GM12878 (cell line): Measurements from ENCODE around the gene TNFAIP1. TPM values are rescaled to one million over a fixed set of nuclear protein-coding genes. Genes with fewer than 3 reads are reported as not detected.

Source experiments
- BACH1 ChIP-seq: fragments of 450-650 bp; IDR thresholded peaks from 2 replicates; pipeline ENCODE4 v1.6.1; 2017; ENCODE audit warnings: mild to moderate bottlenecking, borderline replicate concordance
- CEBPZ ChIP-seq: fragments of 150-350 bp; IDR thresholded peaks from 2 replicates; pipeline ENCODE4 v1.6.1; 2016; ENCODE audit warnings: low read depth, low read length
- CHD1 ChIP-seq: IDR thresholded peaks from 2 replicates; pipeline ENCODE4 v1.6.1; 2012; ENCODE audit warnings: low read depth, low read length, improper control_type of control experiment
- CTCF ChIP-seq, 3 experiments: IDR thresholded peaks in 2 of 3; conservative IDR thresholded peaks in 1 of 3; 2 replicates each; pipeline ENCODE4 v1.5.1; 2011; ENCODE audit warnings: low read depth in 3 of 3, low read length in 3 of 3, mild to moderate bottlenecking in 3 of 3, control low read depth in 2 of 3, moderate library complexity in 2 of 3, inconsistent platforms in 1 of 3, mixed read lengths in 1 of 3; ENCODE audit not compliant: control insufficient read depth in 2 of 3, insufficient read depth in 1 of 3; ENCODE audit errors: extremely low read depth in 1 of 3
- EED ChIP-seq: sonication (generic); IDR thresholded peaks from 2 replicates; pipeline ENCODE4 v1.6.1; 2016; ENCODE audit warnings: antibody characterized with exemption, low read depth
- FOXM1 ChIP-seq: IDR thresholded peaks from 2 replicates; pipeline ENCODE4 v1.6.1; 2012; ENCODE audit warnings: low read depth, mild to moderate bottlenecking, inconsistent platforms, low read length, moderate library complexity
- HSF1 ChIP-seq: fragments of 150-350 bp; IDR thresholded peaks from 2 replicates; pipeline ENCODE4 v1.6.1; 2014; ENCODE audit warnings: mild to moderate bottlenecking, low read depth, low read length
- LARP7 ChIP-seq: fragments of 450-650 bp; IDR thresholded peaks from 2 replicates; pipeline ENCODE4 v1.6.1; 2017; ENCODE audit warnings: mild to moderate bottlenecking
- MXI1 ChIP-seq: fragments of 150-350 bp; IDR thresholded peaks from 2 replicates; pipeline ENCODE4 v1.6.1; 2011; ENCODE audit warnings: low read depth, mild to moderate bottlenecking, inconsistent platforms, low read length, improper control_type of control experiment
- MYC ChIP-seq: IDR thresholded peaks from 2 replicates; pipeline ENCODE4 v1.6.1; 2011; ENCODE audit warnings: mild to moderate bottlenecking, low read length, moderate library complexity, inconsistent platforms; ENCODE audit not compliant: insufficient read depth, insufficient replicate concordance, insufficient read length, severe bottlenecking
- NBN ChIP-seq: fragments of 450-650 bp; IDR thresholded peaks from 2 replicates; pipeline ENCODE4 v1.6.1; 2016
- NFYB ChIP-seq: IDR thresholded peaks from 2 replicates; pipeline ENCODE4 v1.6.1; 2011; ENCODE audit warnings: low read depth, mild to moderate bottlenecking, low read length, improper control_type of control experiment, moderate library complexity; ENCODE audit not compliant: insufficient read depth
- NR2C2 ChIP-seq: IDR thresholded peaks from 2 replicates; pipeline ENCODE4 v1.6.1; 2011; ENCODE audit warnings: borderline replicate concordance, low read depth; ENCODE audit not compliant: control insufficient read depth, insufficient read length
- NRF1 ChIP-seq: conservative IDR thresholded peaks from 2 replicates; pipeline ENCODE4 v1.6.1; 2011; ENCODE audit warnings: mild to moderate bottlenecking, low read depth, low read length, improper control_type of control experiment
- RAD51 ChIP-seq: fragments of 450-650 bp; IDR thresholded peaks from 2 replicates; pipeline ENCODE4 v1.6.1; 2016; ENCODE audit warnings: moderate library complexity, mild to moderate bottlenecking, inconsistent platforms
- RFX5 ChIP-seq: IDR thresholded peaks from 2 replicates; pipeline ENCODE4 v1.6.1; 2011; ENCODE audit warnings: low read depth, low read length, improper control_type of control experiment
- SUZ12 ChIP-seq: fragments of 200-600 bp; sonication (generic); IDR thresholded peaks from one replicate; pipeline ENCODE4 v1.6.1; 2018; ENCODE audit warnings: antibody characterized with exemption, mild to moderate bottlenecking; ENCODE audit not compliant: unreplicated experiment
- USF2 ChIP-seq: IDR thresholded peaks from 2 replicates; pipeline ENCODE4 v1.6.1; 2011; ENCODE audit warnings: low read depth, low read length, improper control_type of control experiment, borderline replicate concordance
- ZBTB33 ChIP-seq: fragments of 450-650 bp; IDR thresholded peaks from 2 replicates; pipeline ENCODE4 v1.6.1; 2017; ENCODE audit warnings: mild to moderate bottlenecking
- ZNF274 ChIP-seq: IDR thresholded peaks from one replicate; pipeline ENCODE4 v1.8.0; 2011; ENCODE audit not compliant: insufficient read length, insufficient read depth
- polyA plus RNA-seq, 11 experiments: library from polyadenylated mRNA; depleted of rRNA in 4 of 11; unstranded in 6 of 11; stranded (reverse) in 5 of 11; fragments of >200 nt; fragmentation: Nextera tagmentation in 4 of 11; fragmentation: Illumina TruSeq in 1 of 11; extraction: Ambion mirVana in 4 of 11; extraction: Trizol in 1 of 11; gene quantifications; 1 replicate in 1 of 11; 2 replicates in 10 of 11; pipeline versions ENCODE4 v1.2.1 to v1.2.3, GENCODE V29; 2011 to 2016; ENCODE audit warnings: inconsistent platforms in 2 of 11, missing spikeins in 2 of 11, low read depth in 1 of 11
- total RNA-seq, 4 experiments: library from RNA; depleted of rRNA in 3 of 4; stranded (reverse); fragments of >200 nt in 3 of 4; fragmentation: Illumina TruSeq in 1 of 4; extraction: Trizol in 1 of 4; gene quantifications; 2 replicates each; pipeline versions ENCODE4 v1.2.1 to v1.2.3, GENCODE V29; 2013 to 2021

The TNFAIP1 gene
- total and polyA plus RNA-seq, 10 of the 15 experiments (the other 5 are each of a cell fraction or from before 2014, with no cell fraction given), result 1.8 to 16.9 (median 11.7) TPM

GRCh38 chr17:28335201-28335958, at the start of gene TNFAIP1, which contains the start of gene IFT20 (continued):
- TF ChIP-seq NFYB, result no peak
- peak; percentile 87 for TF ChIP-seq MXI1
- TF ChIP-seq SUZ12, result no peak
- TF ChIP-seq ZBTB33, result no peak
- TF ChIP-seq HSF1, result no peak
- TF ChIP-seq RAD51, result no peak
- no peak for TF ChIP-seq NRF1
- no peak for TF ChIP-seq EED
- peak; percentile 100 for TF ChIP-seq NBN
- no peak for TF ChIP-seq ZNF274
- TF ChIP-seq USF2, result no peak
- TF ChIP-seq CEBPZ, result no peak
- no peak; the same call in 1 of the 2 replicates for TF ChIP-seq BACH1
- TF ChIP-seq CTCF (IDR thresholded peaks at IDR 0.05 in 2 of 3, conservative IDR thresholded peaks at IDR 0.05 in 1 of 3; ENCODE audit: control insufficient read depth in 2 of 3, extremely low read depth in 1 of 3, insufficient read depth in 1 of 3, low read depth in 3 of 3, low read length in 3 of 3), result no peak
- TF ChIP-seq RFX5, result peak; percentile 41; the same call in 1 of the 2 replicates
- TF ChIP-seq NR2C2, result peak; percentile 94
- no peak for TF ChIP-seq FOXM1
- TF ChIP-seq LARP7, result no peak
- TF ChIP-seq MYC, result no peak
- TF ChIP-seq CHD1, result no peak
